SK-N-MC (cell line): ENCODE data around the gene MLYCD.

Experiments used
- DNase-seq: peaks from one replicate; pipeline ENCODE4 v3.0.0-alpha.2; 2011; ENCODE audit warnings: low read depth, low spot score
- H3K27ac ChIP-seq: fragments of 200-600 bp; sonication (generic); 2 replicates; pipeline ENCODE4 v1.5.1; 2016; ENCODE audit warnings: mixed run types
- H3K36me3 ChIP-seq: fragments of 200-600 bp; sonication (generic); 2 replicates; pipeline ENCODE4 v1.6.1; 2017; ENCODE audit warnings: antibody characterized with exemption, low read length, mixed read lengths; ENCODE audit not compliant: insufficient read depth
- H3K4me3 ChIP-seq: fragments of 200-600 bp; sonication (generic); 2 replicates; pipeline ENCODE4 v1.5.1; 2016
- H3K9ac ChIP-seq: fragments of 200-600 bp; sonication (generic); 2 replicates; pipeline ENCODE4 v1.8.0; 2017; ENCODE audit warnings: mixed run types, mixed read lengths; ENCODE audit not compliant: insufficient read length
- H3K9me3 ChIP-seq: fragments of 200-600 bp; sonication (generic); 2 replicates; pipeline ENCODE4 v1.6.1; 2017; ENCODE audit warnings: low read depth, mild to moderate bottlenecking, antibody characterized with exemption, low read length, moderate library complexity, mixed read lengths
- EZH2 ChIP-seq: fragments of 200-600 bp; sonication (generic); IDR thresholded peaks from one replicate; pipeline ENCODE4 v1.6.1; 2017; ENCODE audit warnings: antibody characterized with exemption
- FOXP2 ChIP-seq: optimal IDR thresholded peaks from 2 replicates; pipeline ENCODE3; 2011; ENCODE audit warnings: mild to moderate bottlenecking, moderate library complexity; ENCODE audit not compliant: insufficient read depth; ENCODE audit errors: extremely low read length, control extremely low read depth
- POLR2AphosphoS5 ChIP-seq: IDR thresholded peaks from 2 replicates; pipeline ENCODE4 v1.6.1; 2012; ENCODE audit warnings: mild to moderate bottlenecking, low read depth, low read length, borderline replicate concordance

Gene MLYCD

GRCh38 chr16:83967091-83967490 is 68.2 kb downstream of the MLYCD start:
- H3K4me3 ChIP-seq, result no peak overlapping the region
- no peaks in the 10 kb centered on the region for H3K9me3 ChIP-seq
- no peaks in the 10 kb centered on the region for H3K36me3 ChIP-seq
- no peak for TF ChIP-seq FOXP2
- TF ChIP-seq EZH2, result no peak
- TF ChIP-seq POLR2AphosphoS5, result no peak
- no peak overlapping the region for H3K9ac ChIP-seq
- no peak overlapping the region for H3K27ac ChIP-seq
- no peak for DNase-seq

DNA sequence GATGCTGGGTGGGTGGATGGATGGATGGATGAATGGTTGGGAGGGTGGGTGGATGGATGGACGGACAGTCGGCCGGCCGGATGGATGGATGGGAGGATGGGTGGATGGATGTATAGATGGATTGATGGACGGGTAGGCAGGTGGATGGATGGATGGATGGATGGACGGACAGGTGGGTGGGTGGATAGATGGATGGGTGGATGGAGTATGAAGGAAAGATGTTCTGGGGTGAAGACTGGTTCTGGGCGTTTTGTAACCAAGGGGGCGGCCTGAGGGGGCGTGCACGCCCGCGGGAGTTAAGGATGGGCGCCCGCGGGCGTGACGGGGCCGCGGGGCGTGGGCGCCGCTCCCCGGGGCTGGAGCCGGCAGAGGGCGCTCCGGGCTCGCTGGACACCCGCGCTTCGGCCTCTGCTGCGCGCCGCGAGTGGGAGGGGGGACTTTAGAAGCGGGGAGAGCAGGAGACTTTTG is 69.0 kb downstream of the MLYCD start, which contains the start of gene NECAB2:
Gene NECAB2, plus strand, starts transcription at position 407 of the 468 bp plus-strand sequence. CDS start 405 bp downstream, outside the sequence.
- Histone ChIP-seq H3K4me3 (no peak within 1 kb of the TSS), H3K36me3 (no peaks in the 10 kb centered on the region), H3K9me3 (no peaks in the 10 kb centered on the region), H3K9ac (no peak within 1 kb of the TSS), H3K27ac (no peak within 1 kb of the TSS)
- TF ChIP-seq EZH2, result no peak
- TF ChIP-seq FOXP2, result no peak
- TF ChIP-seq POLR2AphosphoS5, result no peak
- no peak for DNase-seq

GRCh38 chr16:83968306-83968851 is 69.5 kb downstream of the MLYCD start:
- Histone ChIP-seq H3K27ac (no peak overlapping the region), H3K9me3 (no peaks in the 10 kb centered on the region), H3K36me3 (no peaks in the 10 kb centered on the region), H3K9ac (no peak overlapping the region), H3K4me3 (no peak overlapping the region)
- TF ChIP-seq FOXP2 (no peak), EZH2 (no peak), POLR2AphosphoS5 (no peak)
- DNase-seq, result no peak

DNA sequence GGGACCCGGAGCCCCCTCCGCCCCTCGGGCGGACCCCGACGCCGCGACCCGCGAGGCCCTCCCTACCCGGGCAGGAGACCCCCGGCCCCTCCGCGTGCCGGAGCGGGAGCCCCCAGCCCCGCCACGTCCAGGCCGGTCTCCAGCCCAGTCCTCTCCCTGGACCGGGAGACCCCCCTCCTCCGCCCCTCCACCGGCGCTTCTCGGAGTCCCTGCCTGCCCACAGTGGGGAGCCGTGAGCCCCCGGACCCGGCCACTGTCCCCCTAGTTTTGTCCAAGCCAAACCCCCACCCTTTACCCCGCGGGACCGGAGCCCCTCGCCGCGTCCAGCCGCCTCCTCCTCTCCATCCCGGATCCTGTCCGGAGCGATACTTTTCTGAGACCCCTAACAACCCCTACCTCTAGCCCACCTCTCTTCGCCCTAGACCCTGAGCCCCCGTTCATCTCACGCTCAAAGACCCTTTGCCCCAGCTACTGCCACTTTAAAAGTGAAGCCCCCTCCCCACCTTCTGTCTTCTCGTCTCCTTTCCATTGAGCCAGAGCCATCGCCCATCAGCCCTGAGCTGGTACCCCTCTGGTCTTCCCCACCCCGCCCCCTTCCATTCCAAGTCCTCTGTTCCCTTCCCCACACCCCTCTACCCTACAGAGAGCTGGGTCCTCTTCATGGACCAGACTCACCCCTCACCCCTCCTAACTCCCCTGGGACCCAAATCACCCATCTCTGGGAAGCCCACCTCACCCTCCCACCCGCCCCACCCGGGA is 70.2 kb downstream of the MLYCD start:
- H3K27ac ChIP-seq, result no peak overlapping the region
- H3K9me3 ChIP-seq, result no peaks in the 10 kb centered on the region
- H3K36me3 ChIP-seq, result no peaks in the 10 kb centered on the region
- TF ChIP-seq POLR2AphosphoS5 (no peak), FOXP2 (no peak), EZH2 (no peak)
- no peak for DNase-seq
- H3K9ac ChIP-seq, result no peak overlapping the region
- H3K4me3 ChIP-seq, result no peak overlapping the region

DNA sequence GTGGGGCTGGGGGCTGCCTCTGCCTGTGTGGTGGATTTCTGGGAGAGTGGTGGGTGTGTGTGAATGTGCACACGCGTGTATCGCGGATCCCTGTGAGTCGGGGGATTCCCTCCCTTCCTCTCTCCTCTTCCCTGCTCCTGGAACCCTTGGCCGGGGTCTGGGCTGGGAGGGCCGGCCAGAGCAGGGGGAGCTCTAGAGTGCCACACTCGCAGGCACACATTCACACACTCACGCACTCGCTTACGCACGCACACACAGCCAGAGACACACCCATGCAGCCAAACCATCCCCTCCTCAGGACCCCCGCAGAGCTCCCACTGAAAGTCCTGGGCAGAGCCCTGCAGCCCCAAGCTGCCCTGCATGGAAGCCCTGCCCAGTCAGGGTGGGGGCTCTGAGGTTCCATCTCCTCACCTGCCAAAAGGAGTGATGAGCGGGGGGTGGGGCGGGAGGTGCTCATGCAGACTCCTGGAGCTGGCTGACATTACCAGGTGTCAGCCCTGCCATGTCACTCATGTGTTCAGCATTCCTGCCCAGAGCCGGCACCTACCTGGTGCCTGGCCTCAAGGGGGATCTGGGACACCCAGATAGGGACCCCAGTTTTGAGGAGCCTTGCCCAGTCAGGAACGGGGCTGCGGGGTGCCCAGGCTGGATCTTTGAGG is 71.0 kb downstream of the MLYCD start:
- Histone ChIP-seq H3K9ac (no peak overlapping the region), H3K27ac (no peak overlapping the region), H3K9me3 (no peaks in the 10 kb centered on the region), H3K4me3 (no peak overlapping the region), H3K36me3 (no peaks in the 10 kb centered on the region)
- TF ChIP-seq EZH2 (no peak), POLR2AphosphoS5 (no peak), FOXP2 (no peak)
- DNase-seq, result no peak

- no peak overlapping the region for H3K27ac ChIP-seq
- no peak for DNase-seq
- no peaks in the 10 kb centered on the region for H3K36me3 ChIP-seq
- no peak for TF ChIP-seq FOXP2
- no peak for TF ChIP-seq EZH2
- no peak for TF ChIP-seq POLR2AphosphoS5
- H3K4me3 ChIP-seq, result no peak overlapping the region
- no peaks in the 10 kb centered on the region for H3K9me3 ChIP-seq
- H3K9ac ChIP-seq, result no peak overlapping the region
Observed at GRCh38 chr16:83970430-83970815, 71.5 kb downstream of the MLYCD start.

- H3K4me3 ChIP-seq, result no peak overlapping the region
- H3K9me3 ChIP-seq, result no peaks in the 10 kb centered on the region
- no peak for TF ChIP-seq EZH2
- TF ChIP-seq FOXP2, result no peak
- TF ChIP-seq POLR2AphosphoS5, result no peak
- DNase-seq, result no peak
- no peaks in the 10 kb centered on the region for H3K36me3 ChIP-seq
- no peak overlapping the region for H3K9ac ChIP-seq
- H3K27ac ChIP-seq, result no peak overlapping the region
Observed at GRCh38 chr16:83971165-83972130, 72.5 kb downstream of the MLYCD start.
